ENCODE data around the gene HOXC11.

HOXC11 gene

DNA sequence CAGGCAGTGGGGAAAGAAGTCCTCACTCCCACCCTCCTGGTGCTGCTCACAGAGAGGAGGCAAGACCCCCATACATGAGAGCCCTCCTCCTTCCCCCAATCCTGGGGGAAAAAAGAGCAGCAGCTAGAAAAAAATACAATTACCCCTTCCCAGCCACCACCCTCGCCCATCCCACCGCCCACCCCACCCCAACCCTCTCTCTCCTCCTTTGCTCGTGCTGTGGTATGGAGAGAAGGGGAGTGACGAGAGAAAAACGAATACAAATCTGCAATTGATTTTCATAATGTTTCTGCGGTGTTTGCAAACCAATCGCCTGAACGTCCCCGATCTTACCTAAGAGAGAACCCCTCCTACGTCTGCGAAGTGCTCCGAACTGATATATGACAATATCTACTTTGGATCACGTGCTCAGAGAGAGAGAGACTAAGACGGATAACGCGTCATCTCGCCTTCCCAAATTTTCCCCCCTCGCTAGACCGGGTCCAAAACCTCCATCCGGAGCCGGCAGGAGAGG is at the start of gene HOXC11:
Gene HOXC11 (plus strand): TSS at position 405 of the 514 bp plus-strand sequence. CDS start 116 bp downstream, outside the sequence.
- no peak for DNase-seq

DNA sequence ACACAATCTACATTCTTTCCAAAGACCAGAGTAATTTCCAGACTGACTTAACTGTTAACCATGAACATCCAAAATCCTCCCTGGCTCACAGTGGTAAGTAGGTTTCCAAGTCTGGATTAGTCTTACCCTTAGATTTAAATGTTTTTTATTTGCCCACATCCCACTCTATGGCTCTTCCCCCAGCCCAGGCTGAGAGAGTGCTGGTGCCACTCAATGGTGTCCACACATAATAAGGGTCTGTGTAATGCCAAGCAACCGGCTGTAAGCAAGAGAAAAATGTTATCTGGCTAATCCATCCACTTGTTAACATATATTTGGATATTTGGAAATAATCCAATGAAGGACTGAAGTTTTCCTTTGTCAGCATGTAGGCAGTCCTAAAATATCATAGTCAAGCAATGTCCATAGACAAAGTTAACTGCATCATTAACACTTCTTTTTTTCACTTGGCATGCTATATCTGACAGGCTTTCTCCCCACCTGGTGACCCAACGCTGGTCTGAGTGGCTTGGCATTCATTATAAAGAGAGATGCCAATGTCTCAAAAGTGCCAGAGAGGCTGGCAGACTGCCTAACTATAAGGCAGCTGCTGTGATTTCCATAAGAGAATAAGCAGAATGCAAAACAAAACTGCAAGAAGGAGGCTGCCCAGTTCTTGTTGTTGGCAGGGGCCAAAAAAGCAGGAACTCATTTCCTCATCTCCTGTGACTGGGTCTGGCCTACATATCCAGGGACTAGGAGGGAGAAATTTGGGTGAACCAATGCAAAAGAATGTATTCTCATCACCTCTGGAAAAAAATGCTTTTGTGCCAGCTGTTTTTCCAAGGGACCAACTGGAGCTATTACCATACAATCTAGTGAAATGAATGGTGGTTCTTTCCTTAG is 48.2 kb upstream of the HOXC11 start:
- DNase-seq: no peak

DNA sequence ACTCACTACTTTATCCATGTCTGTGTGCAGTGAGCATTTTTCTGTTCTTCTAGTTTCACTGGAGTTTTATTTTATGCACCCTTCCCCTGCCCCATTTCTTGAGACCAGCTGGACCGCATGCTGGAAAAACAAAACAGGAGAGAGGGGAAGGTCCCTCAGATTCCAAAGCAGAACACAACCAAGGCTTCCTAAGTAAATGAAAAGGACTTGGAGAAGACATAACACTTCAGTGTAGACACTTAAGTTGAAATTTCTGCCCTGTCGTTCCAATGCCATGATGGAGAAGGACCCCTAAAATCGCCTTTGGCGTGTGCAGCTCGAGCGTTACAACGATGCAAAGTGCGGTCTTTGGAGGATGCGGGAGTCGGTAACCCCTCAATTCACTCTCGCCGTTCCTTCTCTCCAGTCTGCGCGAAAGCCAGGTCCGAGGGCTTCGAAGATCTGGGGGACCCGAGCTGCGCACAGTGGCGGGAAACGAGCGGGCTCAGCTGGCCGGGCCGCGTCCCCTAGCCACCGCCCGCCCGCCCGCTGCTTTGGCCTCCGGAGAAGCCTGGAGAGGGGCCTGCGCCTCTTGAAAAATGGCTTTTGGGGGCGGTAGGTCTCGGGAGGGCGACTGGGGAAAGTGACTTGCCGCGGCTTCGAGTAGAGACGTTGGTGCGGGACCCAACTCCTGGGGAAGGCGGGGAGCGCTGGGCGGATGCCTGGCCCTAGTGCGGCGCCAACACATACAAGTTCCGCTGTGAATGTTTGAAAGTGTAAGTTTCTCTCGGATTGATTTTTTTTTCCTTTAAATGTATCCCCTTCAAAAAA is 45.5 kb upstream of the HOXC11 start:
- no peak for DNase-seq

DNA sequence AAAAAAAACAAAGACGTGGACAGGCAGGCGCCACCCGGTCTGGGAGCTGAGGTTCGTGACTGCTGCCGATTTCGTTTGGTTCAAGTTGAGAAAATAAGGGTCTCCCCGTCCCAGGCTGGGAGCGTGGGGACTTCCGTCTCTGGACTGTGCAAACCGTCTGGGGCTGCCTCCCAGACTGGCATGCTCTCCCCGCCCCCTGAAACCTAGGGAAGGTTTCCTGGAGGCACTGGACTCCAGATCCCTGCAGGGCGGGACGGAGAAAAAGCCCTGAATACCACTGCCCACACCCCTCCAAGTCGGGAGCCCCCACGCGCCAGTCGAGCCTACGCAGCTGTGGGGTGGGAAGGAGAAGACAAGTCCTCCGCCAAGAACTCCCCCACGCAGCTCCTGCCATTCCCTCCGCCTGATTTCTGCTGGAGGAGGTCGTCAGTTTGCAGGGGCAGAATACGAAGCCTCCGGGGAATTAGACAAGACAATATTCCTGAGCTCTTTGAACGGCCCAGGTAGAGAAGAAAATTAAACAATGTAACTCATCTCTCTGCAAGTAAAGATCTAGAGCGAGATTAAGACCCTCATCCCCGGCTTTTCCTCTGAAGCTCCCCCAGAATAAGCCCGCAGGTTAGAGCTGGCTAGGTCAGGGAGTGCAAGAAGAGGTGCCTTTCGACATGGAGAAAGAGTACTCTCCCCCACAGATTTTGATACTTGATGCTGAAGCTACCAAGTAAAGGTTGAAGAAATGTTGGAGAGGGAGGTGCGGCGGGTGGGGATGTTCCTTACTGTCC is 44.7 kb upstream of the HOXC11 start:
- no peak for DNase-seq

DNA sequence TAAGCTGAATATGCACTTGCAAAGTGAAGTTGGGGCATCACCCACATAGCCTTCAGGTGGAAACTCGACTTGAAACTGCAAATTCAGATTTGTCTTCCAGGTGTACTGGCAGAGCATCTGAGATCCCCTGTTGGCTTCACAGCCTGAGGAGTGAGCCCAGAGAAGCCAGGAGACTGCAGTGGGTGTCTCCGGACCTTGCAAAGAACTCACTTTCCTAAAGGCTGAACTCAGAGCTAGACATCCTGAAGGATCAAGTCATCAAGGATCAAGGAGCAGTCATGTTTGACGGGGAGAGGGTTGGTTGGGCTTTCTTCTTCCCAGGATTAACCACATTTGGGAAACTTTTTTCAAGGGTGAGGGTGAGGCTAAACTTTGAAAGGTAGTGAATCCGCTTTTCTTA is 43.4 kb upstream of the HOXC11 start:
- DNase-seq: no peak

DNA sequence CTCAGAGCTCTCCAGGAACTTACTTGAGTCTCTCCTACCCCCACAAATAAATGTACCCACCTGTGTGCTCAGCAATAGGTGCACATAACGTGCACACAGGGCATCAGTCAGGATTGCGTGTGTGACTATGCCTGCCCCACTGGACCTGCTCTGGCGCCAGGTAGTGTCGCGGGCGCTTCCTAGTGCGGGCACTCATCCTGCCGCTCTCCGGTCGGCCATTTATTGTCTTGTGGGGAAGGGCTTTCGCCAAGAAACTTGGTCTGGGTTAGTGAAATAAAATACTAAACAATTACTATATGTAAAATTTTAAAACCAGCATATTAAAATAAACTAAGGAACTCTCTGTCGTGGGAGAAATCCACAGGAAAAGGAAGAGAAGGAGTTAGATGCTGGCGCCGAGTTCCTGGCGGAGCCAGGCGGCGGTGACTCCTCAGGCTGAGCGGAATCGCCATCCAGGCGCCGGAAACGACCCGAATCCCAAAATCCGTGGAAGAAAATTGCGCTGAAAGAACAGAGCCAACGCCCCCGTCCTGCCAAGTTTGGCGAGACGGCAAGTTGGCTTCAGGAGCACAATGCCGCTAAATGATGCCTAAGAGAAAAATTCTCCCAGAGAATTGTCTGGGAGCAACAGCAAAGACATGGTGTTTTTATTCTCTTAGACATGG is 42.2 kb upstream of the HOXC11 start:
- DNase-seq: no peak

DNA sequence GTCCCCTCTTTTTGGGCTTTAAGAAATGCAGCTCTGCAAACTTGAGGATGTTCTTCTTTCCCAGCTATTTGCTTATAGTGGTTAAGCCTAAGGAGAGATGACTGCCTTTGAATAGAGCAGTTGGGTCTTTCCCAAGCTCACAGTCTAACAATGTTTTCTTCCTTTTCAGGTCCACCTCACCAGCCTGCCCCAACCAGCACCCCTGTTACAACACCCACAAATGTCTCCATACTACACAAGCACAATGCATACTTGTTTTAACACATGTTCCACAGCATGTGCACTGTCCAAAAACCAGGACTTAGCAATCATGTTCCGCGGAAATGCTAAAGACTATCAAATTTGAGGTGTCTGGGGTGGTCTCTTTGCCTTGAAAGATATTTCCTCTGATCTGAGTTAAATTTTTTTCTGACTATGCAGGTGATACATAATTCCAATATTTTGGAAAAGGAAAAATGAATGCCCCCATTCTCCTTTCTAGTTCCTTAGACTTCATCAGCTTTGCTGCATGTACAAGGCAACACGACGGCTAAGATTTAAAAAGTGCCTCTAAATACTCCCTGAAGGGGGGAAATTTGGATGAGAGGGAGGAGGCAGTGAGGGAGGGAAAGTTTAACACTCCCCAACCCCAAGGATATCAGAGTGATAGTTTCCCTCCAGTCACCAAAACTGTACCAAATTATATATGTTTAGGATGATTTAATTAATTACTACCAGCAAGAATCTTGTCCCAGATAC is 40.9 kb upstream of the HOXC11 start:
- DNase-seq: no peak

DNA sequence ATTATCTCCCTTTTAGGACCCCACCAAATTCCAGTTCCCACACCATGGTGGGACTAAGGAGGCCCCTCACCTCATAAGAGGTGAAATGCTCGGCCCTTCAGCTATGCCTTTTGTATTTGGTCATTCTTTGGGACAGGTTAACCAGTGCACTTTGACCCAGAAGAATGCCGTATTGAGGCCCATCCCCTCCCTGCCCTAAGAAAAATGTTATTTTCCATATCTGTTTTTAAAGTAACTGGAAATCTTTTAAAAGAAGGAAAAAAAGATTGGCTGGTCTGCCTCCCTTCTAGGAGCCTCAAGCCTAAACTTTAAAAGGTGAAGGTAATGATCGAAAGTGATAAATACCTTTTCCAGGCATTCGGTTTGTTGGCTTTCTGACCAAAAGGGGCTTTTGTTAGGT is 40.0 kb upstream of the HOXC11 start:
- DNase-seq: no peak

DNA sequence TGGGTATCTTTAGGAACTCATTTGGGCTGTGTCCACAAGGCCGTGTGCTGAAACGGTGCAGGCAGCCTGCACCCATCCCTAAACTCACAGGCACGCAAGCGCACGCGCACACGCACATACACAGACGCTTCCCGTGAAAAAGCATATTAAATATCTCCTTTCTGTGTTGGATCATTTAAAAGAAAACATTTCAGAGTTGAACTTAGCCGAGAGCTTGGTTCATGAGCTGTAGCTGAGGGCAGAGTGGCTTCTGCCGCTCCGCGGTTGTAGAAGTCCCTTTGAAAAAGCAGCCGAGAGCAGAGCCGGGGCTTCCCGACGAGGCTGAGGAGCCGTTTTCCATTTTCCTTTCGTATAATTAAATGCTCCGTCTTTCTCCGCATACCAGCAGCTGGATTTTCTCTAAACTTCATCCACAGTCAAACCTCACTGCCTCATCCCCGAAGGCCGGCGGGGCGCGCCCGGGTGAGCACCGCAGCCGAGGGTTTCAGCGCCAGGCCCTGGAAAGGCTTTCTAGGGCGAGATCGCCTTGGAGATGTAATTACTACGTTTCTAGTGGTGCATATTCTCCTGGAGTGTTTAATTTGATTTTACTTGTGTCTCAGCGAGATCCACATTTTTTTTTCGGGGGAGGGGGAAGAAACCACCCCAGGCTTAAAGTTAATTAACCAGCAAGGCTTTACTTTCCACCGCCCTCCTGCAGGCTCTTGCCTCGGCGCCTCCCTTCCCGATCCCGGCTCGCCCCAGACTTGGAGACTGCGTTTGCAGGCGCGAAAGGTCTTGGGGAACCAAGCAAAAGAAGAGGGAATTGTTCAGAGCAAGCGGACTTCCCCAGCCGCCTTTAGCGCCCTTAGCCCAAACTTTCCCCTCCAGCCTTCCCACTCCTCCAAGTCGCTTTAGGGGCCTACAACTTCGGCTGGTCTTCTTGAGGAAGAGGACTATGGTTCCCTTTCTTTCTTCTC is 37.3 kb upstream of the HOXC11 start:
- no peak for DNase-seq

DNA sequence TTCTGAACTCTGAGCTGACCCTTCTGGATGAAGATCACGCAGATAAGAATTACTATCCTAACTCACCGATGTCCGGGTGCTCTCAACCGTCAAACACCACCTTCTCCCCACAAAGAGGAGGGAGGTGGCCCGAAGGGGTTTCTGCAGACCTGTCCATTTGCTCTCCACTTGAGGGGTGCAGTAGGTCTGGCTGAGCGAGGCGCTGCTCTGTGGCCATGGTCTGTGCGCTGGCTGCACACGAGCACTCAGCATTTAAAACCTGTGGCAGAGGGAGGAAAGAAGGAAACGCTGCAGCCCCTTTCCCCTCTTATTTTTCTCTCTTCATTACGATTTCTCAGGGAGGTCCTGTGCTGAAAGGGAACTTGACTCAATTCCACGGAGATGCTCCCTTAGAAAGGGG is 35.8 kb upstream of the HOXC11 start:
- DNase-seq: no peak

DNA sequence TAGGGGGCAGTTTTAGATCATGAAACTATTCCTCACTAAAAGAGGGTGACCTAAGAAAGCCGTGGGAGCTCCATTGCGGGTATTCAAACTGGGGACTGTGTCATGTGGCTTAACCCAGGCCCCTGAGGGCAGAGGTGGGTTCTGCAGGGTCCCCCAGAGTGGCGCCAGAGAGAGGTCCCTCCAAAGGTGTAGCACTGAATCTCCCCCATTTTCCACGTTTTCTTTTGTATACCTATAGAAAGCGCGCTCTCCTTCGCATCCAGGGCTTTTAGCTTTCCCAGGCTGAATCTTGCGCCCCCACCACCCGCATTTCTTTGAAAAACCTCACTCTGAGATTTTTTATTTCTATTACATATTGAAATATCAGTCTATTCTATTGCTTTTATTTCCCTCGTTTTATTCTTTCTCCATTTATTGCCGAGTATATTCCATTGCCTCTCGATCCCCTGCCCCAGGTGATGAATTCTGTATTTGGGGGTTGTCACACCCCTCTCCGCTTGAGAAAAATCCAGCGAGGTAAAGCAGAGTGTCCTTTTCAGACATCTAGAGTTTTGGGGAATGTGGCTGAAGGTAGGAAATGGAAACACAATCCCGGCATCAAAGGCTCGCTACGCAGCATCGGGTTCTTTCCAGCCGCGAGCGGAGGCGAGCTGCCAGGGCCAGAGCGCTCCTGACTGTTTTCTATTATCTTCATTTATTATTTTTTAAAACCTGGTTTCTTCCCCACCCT is 35.2 kb upstream of the HOXC11 start:
- DNase-seq: no peak

DNA sequence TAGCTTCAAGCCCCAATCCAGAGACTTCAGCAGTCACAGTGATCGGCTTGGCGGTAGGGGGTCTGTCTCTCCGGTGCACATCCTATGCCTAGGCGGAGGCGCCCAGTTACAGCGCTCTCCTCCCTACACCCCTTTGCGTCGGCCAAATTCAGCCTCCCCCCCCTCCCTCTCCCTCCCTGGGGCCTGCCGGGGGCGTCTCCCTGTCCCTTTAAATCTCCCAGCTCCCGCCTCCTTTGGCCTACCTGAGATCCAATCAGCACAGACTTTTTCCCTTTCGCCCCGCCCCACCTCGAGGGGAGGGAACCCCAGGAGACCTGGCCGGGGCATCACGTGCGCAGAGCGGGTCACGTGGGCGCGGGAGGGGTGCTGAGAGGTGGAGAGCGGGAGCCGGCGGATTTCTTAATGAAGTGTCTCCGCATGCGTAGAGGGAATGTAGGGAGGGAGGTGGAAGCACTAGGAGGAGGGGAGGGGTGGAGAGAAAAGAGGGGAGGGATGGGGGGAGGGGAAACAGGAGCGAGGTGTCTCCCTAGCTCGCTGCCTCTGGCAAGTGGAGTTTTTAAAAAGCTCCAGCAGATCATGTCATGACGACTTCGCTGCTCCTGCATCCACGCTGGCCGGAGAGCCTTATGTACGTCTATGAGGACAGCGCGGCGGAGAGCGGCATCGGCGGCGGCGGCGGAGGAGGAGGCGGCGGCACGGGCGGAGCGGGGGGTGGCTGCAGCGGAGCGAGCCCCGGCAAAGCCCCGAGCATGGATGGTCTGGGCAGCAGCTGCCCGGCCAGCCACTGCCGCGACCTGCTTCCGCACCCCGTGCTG is 34.4 kb upstream of the HOXC11 start, which contains the start of gene HOXC13:
Gene HOXC13 (plus strand): TSS at position 506 of the 815 bp plus-strand sequence. CDS start 76 bp downstream, at position 582.
- DNase-seq: no peak

DNA sequence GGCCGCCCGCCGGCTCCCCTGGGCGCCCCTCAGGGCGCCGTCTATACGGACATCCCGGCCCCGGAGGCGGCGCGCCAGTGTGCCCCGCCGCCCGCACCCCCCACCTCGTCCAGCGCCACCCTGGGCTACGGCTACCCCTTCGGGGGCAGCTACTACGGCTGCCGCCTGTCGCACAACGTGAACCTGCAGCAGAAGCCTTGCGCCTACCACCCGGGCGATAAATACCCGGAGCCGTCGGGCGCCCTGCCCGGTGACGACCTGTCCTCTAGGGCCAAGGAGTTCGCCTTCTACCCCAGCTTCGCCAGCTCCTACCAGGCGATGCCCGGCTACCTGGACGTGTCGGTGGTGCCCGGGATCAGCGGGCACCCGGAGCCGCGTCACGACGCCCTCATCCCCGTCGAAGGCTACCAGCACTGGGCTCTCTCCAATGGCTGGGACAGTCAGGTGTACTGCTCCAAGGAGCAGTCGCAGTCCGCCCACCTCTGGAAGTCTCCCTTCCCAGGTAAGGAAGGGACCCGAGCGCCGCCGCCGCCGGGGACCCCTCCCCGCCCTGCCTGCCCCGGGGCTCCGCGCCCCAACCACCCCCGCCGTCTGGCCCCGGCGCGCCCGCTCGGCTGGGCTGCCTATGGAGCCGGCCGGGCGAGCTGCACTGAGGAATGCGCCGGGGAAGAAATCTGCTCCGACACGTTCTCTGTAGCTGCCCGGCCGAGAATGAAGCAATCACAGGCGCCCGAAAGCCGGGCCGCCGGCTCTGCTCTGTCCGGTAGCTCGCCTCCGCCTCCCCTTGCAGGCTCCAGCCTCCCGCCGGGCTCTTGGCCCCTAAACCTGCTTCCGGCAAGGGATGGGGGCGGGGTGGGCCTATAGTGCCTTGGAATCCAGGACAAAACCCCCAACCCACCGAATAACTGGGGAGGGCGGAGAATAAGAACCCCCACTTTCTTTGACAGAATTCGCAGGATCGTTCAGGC is 33.5 kb upstream of the HOXC11 start:
- DNase-seq: no peak

DNA sequence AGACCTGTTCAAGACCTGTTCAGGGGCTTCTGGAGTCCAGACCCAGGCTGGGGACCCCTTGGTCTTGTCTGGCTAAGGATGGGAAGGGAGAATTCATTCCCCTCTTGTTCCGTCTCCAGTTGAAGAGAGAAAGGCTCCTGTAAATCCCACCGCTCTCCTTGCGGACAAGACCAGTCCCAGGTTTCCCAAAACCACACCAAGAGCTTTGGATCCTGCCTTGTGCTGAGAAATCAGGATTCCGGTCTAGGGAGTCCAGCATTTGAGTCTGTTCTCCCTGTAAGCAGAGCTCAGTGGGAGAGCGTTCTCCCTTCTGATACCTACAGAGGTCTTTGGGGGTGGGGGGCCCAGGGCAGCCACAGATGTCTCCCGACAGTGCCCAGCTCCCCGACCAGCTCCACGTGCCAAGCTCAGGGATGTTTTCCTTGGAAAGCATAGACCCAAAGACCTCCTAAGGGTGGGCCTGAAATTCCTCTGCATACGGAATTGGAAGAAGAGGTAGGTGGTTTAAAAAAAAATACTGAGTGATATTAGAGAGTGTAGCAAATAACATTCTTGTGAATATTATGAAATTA is 32.4 kb upstream of the HOXC11 start:
- no peak for DNase-seq

DNA sequence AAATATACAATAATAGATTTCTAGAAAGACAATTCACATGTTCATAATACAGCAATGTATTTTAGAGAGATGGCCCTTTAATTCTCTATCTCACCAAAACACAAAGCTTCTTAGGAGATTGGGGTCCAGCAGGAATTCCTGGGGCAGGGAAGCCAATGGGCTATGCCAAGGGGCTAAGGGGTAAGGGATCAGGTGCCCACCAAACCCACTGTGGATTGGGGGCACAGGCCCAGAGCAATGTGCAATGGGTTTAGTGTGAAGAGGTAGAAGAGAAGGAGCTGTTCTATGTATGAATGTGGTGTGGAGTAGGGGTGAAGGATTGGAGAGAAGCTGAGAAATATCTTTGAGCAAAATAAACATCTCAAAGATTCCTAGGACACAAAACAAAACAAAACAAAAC is 31.7 kb upstream of the HOXC11 start:
- no peak for DNase-seq

DNA sequence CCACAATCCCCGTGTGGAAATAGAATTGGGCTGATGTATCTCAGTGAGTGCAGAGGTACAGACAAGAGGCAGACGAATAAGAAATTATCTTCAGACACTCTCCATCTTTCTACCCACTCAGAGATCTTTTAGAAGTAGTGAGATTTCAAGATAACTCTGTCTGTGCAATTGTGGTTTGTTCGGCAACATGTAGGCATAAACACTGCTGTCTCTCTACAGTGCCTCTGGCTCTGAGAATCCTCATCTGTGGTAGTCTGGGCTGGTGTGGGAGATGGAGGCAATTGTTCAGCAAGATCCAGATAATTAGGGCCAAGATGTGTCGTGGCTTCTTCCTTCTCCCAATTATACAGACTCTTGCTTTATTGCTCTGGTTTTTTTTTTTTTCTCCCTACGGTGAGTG is 31.2 kb upstream of the HOXC11 start:
- DNase-seq: no peak

DNA sequence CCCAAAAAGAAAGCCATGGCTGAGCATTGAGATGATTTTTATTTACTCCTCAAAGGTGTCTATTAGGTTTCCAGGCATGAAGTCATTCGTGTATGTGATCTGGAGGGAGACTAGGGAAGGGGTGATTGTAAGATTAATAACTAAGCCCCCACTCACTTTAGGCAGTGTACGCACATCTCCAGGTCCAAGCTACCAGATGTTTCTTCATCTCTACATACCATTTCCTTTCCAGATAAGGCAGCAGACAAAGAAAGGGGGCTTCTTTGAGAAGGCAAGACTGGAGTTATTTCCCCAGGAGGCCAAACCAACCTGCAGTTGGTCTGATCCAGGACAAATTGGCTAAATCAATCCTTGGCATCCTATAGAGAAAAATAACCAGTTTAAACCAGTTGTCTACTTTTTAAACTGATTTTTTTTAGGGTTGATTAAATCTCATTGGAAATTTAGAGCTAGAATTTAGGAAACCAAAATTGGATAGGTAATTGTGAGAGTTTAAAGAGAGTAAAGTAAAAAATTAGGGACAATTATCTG is 30.4 kb upstream of the HOXC11 start:
- no peak for DNase-seq
